Stimulated activated CD8-positive, alpha-beta memory T cell treated with anti-CD3 and anti-CD28 coated beads, Interleukin-7, amount 100 ng/mL, for 48 hours (primary cell): ENCODE data around the gene DNAJC8.

Experiments
- DNase-seq, 2 donors: peaks; one replicate each; pipeline ENCODE4 v3.0.0-alpha.2; 2020; ENCODE audit warnings: low read depth in 1 of 2; ENCODE audit errors: extremely low read depth in 1 of 2

The DNAJC8 gene

DNA sequence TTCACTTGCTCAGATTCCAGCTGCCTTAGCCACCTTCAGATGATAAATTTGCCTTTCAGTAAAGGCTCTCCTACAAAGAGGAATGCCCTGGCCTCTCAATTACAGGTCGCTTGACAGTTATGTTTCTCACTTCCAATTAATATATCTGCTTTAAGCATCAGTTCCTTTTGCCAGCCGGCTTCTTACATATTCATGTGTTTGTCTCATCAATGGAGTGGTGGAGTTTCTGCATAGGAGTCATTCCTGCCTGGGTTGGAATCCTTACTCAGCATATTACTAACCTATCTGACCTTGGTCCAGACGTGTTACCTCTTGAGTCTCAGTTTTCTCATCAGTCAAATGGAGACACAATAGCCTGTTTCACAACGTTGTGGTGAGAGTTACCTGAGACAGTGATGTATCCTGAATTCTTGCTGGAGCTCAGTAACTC, 17.1 kb upstream of the DNAJC8 start:
- DNase-seq = no peak

DNA sequence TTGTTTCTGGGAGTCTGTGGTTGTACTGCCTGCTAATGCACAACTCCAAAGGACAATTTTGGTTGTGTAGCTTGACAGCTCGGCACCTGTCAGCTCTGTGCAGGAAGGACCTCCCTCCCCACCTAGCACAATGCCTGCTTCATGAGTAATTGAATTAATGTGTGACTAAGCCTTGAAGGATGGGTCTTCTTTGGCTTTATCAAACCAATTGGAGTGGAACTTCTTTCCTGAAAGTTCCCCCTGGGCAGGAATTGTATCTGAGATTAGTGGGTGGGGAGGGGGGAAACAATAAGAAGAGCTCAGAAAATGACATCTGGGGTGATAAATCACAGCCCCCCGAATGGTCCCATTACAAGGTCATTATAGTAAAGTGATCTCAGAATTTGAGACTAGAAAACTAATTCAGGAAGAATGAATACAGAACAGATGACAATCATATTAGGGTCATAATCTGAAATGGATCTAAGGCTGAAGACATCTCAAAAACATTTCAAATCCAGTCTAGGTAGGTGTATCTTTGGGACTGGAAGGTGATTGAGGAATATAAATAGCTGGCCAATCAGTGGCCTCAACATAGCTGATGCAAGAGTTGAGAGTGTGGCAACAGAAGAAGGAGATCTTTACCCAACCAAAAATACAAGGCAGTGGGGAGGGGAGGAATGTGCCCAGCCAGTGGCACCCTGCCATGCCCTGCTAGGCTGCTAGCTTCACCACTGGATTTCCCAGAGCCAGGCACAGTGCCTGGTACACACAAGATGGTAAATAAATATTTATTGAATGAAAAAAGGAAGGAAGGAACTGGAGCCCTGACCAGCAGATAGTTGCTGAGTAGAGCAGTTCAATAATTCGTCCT, 16.4 kb upstream of the DNAJC8 start:
- no peak for DNase-seq

DNA sequence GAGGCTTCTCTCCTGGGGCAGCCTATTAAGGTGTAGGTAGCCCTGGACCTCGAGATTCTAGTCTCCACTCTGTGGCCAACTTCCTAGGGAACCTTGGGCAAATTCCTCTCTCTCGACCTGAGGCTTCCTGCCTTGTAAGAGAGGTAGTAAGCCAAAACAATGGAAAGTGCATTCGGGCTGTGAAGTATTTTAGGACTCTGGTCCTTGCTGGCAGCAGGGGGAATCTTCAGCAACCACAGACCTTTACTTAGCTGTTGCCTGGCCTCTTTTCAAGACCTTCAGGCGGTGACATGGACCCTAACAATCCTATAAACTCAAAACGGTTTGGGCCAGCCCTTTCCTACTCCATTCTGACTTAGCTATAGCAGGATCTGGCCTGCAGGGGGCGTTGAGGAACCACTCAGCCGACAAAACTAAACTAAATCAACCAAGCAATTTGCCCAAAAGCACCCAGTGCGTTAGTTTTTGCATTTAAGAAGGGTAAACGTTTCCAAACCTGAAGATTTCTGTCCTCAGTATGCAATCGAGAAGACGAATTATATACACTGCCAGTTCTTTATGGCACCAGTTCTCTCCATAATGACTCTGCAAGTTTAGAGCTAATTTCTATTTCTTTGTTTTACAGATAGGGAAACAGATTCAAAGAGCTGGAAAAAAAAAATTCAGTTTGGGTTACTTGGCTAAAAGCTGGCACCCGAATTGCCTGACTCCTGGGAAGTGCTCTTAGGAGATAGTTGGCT, 15.6 kb upstream of the DNAJC8 start:
- DNase-seq = peak; percentile 49 to 67

DNA sequence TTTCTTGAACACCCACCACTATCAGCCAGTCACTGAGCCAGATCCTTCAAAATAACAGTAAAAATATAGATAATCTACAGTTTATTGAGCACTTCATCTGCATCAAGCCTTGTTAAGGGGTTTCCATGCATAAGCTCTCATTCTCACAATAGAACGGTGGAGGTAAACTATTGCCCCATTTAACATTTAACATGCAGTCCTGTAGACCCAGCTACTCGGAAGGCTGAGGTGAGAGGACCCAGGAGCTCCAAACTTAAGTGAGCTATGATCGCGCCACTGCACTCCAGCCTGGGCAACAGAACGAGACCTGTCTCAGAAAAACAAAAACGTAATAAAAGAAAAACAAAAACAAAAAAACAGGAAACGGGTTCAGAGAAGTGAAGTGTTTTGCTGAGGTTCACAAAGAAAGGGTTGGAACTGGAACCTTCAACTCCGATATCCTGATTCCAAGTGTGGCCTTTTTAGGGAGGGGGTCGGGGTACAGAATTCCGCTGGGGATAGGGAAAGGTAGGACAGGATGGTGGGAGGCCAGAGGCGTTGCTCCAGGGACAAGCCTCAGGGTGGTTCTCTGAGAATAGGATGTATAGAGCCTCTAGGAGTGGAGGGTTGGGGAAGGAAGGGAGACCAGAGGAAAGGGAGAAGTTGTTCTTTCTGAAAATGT, 14.9 kb upstream of the DNAJC8 start:
- DNase-seq = no peak

DNA sequence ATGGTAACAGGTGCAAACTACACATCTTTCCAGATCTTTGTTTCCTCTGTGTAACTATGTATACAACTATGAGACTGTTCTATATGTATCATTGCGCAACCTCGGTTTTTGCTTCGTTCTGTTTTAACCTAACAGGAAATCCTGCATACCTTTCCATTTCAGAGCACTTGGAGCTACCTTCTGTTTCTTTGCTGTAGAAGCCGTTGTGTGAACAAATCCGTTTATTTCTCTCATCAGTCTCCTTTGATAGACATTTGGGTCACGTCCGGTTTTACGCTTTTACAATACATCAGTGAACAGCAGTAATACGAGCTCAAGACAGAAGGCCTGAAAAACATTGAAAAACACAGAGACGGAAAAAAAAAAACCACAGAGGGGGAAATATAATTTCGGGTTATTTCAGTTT, 13.6 kb upstream of the DNAJC8 start:
- DNase-seq = no peak

DNA sequence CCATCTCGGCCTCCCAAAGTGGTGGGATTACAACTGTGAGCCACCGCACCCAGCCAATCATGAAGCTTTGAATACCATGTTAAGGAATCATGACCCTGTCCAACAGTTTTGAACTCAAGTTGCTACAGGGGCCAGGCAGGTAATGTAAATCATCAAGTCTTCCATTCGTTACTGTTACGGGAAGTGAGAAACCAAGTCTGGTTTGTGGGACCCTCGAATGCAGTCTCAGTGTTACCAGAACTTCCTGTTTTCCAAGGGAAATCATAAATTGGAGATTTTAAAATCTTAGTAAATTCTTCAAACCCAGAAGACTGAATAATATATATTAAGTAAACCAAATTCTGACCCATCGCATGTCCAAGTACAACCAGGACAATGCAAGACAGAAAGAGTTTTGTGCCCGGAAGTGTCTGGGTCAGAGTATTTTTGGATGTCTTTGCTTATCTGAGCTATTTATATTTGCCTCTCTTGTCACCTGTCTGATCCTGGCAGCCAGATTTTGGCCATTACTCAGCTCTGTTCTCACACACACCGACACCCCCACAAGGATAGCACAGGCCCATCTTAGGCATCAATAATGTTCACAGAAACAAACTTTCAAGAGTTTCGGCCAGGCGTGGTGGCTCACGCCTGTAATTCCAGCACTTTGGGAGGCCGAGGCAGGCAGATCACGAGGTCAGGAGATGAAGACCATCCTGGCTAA, 11.9 kb upstream of the DNAJC8 start:
- no peak for DNase-seq

DNA sequence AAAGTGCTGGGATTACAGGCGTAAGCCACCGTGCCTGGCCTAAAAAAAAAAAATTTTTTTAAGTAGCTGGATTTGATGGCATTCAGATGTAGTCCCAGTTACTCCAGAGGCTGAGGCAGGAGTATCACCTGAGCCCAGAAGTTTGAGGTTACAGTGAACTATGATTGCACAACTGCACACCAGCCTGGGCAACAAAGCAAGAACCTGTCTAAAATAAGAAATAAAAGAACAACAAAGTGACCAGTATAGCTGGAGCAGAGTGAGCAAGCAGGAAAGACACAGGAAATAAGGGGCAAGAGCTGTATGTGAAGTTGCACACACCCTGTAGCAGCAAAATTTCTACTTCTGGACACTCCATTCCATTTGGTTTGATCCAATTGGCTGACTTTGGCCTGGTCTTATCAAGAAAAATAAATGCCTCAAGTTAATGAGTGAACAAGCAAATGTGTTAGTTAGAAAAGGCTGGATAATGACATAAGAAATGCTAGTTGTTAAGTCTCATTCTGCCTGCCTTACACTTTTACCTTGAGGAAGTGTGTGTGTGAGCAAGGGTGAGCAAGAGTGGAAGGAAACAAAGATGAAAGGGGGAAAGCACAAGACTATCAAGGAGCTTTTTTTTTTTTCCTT, 11.0 kb upstream of the DNAJC8 start:
- no peak for DNase-seq

DNA sequence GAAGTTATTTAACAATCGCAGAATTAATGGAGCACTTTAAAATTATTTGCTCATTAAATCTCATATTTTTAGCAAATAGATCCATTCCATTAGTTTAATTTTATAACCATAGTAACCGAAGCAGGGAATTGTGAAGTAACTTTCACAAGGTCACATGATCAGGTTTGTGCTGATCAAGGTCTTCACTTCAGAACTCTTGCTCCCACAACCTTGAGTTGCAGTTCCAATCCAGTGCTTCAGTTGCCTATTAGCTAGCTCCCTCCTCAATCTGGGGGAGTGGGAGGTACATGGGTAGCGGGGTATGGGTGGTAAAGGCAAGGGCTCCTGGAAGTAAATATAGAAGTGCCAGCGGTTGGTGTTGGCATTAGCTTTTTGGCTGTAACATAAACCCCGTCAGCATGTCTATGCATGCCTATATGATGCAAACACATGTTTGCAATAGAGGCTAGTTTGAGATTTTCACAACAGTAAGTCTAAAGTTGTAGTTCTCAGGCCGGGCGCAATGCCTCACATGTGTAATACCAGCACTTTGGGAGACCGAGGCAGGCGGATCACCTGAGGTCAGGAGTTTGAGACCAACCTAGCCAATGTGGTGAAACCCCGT, 8.9 kb upstream of the DNAJC8 start:
- no peak for DNase-seq

DNA sequence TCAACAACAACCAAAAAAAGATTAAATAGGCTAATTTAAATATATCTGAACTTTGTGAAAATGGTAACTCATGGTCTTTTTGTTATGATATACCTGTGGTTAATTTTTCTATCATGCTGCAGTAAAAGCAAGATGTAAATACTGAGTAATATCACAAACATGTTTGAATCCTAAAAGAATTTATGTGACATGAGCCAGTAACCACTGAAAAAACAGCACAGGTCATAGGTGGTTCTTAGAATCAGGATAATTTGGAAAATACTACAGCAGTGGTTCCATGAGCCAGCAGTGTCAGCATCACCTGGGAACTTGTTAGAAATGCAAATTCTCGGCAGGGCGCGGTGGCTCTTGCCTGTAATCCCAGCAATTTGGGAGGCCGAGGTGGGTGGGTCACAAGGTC, 7.2 kb upstream of the DNAJC8 start:
- DNase-seq = no peak

DNA sequence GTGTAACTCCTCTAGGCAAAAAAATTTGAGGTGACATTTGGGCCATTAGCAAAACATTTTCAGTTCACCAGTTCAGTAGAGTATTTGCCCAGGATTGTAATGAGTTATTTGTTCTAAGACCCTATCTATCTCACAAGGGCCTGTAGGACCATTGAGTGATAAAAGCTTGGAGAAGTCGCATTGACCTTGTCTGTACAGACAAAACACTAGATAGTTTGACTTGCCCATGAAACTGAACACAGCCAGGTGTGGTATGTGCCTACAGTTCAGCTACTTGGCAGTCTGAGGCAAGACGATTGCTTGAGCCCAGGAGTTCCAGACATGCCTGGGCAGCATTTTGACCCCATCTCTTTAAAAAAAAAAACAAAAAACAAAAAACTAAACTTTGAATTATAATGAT, 6.2 kb upstream of the DNAJC8 start:
- no peak for DNase-seq

DNA sequence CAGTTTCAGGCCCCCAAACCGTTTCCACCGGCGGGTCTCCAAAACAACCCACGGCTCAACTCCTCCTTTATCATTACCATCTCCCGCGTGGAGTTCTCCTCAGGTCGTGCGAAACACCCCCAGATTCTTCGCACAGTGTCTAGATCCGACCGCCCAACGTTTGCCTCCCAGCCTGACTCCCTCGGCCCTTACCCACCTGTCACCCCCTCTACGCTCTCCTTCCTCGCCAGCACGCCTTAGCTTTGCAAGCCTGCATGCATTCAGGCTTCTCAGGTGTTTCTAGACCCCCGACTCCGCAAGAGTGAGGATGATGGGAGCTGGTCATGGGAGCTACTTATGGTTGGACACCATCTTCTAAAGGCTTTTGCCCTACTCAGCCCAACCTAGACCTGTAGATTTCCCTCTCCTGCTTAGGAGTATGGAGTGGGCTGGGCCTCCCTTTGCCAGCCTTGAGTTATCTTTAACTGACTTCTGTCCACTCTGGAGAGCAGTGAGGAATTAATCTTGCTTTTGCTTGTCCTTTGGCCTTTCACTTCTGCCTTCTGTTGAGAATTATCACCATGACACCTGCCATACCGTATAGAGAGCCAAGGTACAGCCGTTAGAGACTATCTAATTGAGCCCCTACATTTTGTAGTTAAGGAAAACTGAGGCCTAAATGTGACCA, 4.0 kb upstream of the DNAJC8 start:
- DNase-seq = no peak

DNA sequence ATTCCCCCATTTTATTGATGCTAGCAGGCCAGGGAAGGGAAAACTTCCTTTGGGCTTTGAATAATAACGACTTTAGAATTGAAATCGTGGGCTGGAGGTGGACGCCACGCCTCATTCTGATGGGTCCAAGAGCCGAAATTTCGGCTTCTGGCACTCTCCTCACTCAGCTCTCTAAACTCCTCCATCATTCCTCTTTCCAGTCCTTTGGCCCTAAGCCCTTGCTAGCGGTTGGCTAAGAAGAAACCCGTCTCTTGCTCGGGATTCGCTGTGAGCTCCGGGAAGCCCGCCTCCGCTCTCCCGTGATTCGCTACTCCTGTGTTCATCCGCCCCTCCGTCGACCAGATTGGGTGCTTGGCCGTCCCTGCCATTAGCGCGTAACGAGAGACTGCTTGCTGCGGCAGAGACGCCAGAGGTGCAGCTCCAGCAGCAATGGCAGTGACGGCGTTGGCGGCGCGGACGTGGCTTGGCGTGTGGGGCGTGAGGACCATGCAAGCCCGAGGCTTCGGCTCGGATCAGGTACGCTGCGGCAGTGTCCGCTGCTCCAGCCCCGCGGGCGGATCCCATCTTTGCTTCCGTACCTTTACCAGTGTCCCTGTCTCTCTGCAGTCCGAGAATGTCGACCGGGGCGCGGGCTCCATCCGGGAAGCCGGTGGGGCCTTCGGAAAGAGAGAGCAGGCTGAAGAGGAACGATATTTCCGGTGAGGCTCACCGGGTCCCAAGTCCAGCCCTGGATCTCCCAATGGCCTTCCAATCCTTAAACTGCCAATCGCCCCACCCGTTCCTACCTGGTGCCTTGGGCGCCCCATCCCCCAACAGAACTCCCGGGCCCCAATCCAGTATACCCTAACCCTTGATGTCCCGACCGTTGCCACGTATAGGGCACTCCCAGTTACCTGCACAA, 3.2 kb upstream of the DNAJC8 start, which contains the start of gene ATP5IF1:
Gene ATP5IF1 (plus strand): TSS at position 370 of the 901 bp plus-strand sequence. CDS start 60 bp downstream, at position 430.
- DNase-seq = peak; percentile 86 to 95

DNA sequence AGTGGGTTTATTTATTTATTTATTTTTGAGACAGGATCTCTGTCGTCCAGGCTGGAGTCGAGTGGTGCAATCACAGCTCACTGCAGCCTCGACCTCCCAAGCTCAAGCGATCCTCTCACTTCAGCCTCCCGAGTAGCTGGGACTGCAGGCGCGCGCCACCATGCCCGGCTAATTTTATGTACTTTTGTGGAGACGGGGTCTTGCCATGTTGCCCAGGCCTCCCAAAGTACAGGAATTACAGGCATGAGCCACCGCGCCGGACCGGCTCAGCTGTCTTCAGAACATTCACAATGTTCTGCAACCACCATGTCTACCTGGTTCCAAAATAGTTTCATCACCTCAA, 406 bp upstream of the DNAJC8 start:
- no peak for DNase-seq

DNA sequence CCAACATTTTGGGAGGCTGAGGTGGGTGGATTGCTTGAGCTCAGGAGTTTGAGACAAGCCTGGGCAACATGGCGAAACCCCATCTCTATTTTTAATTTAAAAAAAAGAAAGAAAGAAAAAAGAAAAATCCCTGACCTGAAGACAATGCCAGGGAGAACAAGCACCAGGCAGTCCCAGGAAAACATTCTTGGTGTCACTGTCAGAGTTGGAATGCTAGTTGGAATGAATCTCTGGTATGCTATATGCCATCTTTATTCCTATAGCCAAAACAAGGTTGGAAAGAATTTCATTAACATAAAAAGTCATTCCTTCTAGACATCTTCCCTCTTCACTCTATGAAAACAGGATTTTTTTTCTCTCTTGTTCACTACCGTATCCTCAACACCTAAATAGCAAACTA, 2.8 kb downstream of the DNAJC8 start:
- no peak for DNase-seq

DNA sequence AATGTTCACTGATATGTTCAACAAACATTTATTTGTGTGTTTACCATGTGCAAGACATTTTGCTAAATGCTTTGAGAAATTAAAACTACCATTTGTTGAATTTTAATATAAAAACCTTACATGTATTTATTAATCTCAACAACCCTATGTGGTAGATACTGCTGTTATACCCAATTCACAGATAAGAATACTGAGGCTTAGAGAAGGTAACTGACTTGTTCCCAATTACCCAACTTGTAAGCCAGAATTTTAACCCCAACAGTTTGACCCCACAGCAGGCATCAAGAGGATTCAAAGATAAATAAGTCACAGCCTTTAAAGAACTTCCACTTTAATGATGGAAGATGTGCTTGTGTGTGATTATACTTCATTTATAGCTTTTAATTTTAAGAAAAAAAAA, 3.7 kb downstream of the DNAJC8 start:
- DNase-seq = no peak

DNA sequence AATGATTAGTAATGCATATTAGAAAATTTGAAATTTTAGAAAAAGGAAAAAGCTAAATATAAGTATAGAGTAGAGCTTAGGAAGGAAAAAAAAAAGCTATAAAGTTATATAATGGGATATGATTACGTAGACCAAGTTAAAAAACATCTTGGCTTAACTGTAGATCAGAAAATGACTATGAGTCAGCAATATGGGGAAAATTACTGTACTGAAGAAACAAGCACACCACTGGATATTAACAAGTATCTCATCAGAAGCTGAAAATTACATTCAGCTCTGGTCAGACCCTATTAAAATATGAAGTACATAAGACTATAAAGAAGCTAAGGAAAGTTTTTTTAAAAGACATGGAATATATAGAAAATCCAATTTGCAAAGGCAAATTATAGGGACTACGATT, 19.5 kb downstream of the DNAJC8 start:
- no peak for DNase-seq

DNA sequence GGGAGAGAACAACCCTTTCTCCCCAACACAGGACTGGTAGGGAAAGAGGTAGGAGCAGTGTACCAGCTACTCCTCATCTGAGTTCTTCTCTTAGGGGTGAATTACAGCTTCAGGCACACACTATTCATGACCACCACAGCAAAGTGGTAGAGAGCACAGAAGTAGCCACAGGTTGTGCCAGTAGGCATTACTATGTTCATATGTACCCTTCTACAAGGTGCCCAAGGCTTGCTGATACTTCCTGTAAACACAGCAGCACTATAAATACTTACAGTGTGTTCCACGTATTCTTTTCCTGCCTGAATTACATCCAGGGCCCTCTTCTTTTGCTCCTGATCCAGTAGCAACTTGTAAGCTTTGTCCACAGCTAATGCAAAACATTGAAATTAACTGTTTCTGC, 23.1 kb downstream of the DNAJC8 start:
- DNase-seq = no peak

DNA sequence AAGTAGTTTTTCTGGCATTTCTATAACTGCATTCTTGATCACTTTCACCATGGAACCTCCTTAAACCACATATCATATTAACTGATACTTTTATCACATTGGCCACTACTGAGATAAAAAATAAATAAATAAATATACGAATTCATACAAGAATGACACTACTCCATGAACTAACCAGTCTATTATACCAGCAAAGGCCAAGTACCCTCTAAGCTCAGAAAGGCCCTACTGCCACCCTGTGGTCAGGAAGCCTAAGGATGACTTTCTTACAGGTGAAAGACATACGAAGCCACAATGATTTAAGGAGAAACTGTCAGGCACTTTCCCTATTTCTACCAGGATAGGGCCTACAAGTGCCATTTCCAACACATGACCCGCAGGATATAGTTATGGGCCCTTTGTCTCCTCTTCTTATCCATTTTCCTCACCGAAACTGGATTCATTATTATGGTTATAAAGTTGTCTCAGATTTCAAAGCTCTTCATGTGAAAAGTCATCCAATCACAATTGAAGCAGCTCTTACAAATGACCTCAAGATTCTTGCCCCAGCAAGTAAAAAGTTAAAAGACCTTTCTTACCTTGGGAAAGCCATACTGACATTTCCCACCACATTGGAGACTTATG, 23.9 kb downstream of the DNAJC8 start:
- no peak for DNase-seq
